Uterus (tissue), 2 donors: ENCODE measurements around the gene ARHGAP42.

Source experiments
- POLR2A ChIP-seq, 2 donors: fragments of 450-650 bp; IDR thresholded peaks; one replicate each; pipeline ENCODE4 v1.6.1; 2016; ENCODE audit warnings: antibody characterized with exemption in 2 of 2, mild to moderate bottlenecking in 1 of 2, moderate library complexity in 1 of 2
- TF ChIP-seq, protein P1 (sequence below), 4 experiments: fragments of 200-600 bp in 2 of 4; fragments of 450-650 bp in 2 of 4; sonication (generic) in 2 of 4; IDR thresholded peaks; one replicate each; pipeline ENCODE4 v1.5.1; 2016 to 2019; ENCODE audit warnings: antibody characterized with exemption in 4 of 4, mild to moderate bottlenecking in 2 of 4, moderate library complexity in 1 of 4

DNA sequence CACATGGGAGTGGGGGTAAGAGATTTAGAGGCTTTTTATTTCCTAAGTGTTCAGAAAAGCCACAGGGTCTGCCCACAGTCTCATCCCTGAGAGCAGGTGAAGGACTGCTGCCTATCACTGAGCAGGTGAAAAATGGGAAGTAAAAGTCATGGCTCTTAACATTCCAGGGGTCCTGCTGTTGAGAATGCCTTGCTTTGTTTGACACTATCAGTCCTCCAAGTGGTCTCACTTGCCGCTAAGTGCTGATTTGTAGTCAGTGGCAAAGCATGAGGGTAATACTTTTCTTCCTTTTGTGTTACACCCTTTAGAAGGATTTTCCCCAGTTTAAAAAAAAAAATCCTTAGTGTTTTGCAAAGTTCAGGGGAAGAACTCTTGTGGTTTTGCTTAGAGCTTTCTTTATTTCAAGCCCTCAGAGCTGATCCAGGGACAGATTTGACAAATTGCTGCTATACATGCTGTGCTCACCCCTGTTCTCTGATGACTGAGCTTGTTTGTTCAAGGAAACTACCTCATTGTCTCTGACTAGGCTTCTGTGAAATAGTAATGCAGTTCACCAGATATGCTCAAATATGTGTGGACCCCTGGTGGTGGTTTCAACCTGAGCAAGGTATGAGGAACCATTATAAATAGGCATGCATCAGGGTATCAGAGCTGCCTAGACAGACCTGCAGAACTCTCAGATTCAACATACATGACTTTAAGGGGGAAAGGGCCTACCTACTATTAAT lies 141.0 kb downstream of the ARHGAP42 start:
- TF ChIP-seq, protein P1, sequence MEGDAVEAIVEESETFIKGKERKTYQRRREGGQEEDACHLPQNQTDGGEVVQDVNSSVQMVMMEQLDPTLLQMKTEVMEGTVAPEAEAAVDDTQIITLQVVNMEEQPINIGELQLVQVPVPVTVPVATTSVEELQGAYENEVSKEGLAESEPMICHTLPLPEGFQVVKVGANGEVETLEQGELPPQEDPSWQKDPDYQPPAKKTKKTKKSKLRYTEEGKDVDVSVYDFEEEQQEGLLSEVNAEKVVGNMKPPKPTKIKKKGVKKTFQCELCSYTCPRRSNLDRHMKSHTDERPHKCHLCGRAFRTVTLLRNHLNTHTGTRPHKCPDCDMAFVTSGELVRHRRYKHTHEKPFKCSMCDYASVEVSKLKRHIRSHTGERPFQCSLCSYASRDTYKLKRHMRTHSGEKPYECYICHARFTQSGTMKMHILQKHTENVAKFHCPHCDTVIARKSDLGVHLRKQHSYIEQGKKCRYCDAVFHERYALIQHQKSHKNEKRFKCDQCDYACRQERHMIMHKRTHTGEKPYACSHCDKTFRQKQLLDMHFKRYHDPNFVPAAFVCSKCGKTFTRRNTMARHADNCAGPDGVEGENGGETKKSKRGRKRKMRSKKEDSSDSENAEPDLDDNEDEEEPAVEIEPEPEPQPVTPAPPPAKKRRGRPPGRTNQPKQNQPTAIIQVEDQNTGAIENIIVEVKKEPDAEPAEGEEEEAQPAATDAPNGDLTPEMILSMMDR (IDR thresholded peaks at IDR 0.05): peak in 1 of 4 experiments; percentile 6
- TF ChIP-seq POLR2A (IDR thresholded peaks at IDR 0.05): no peak
